HL-60 (cell line): ENCODE data around the gene BRIP1.

ENCODE experiments used
- DNase-seq, 2 experiments: peaks; one replicate each; pipeline ENCODE4 v3.0.0-alpha.2; 2010 to 2020; ENCODE audit warnings: low read depth in 1 of 2, low spot score in 1 of 2
- H3K27ac ChIP-seq: fragments of 250-450 bp; sonication (Bioruptor Pico); replicated peaks from 2 replicates; pipeline ENCODE4 v1.5.1; 2020; ENCODE audit warnings: mild to moderate bottlenecking, moderate library complexity
- H3K27me3 ChIP-seq: fragments of 250-450 bp; sonication (Bioruptor Pico); 2 replicates; pipeline ENCODE4 v1.5.1; 2021; ENCODE audit warnings: mild to moderate bottlenecking, moderate library complexity; ENCODE audit not compliant: insufficient read depth, poor library complexity, severe bottlenecking
- H3K4me3 ChIP-seq: replicated peaks from 2 replicates; pipeline ENCODE4 v1.5.1; 2011; ENCODE audit warnings: mild to moderate bottlenecking, control low read depth, low read length; ENCODE audit not compliant: insufficient read depth
- GABPA ChIP-seq: IDR thresholded peaks from 2 replicates; pipeline ENCODE4 v1.6.1; 2012; ENCODE audit warnings: low read depth
- POLR2AphosphoS5 ChIP-seq: IDR thresholded peaks from 2 replicates; pipeline ENCODE4 v1.6.1; 2012; ENCODE audit warnings: low read depth
- SPI1 ChIP-seq: IDR thresholded peaks from 2 replicates; pipeline ENCODE4 v1.6.1; 2012; ENCODE audit warnings: low read depth, mild to moderate bottlenecking, borderline replicate concordance
- TF ChIP-seq, protein P1 (sequence below): IDR thresholded peaks from 2 replicates; pipeline ENCODE4 v1.6.1; 2012; ENCODE audit warnings: low read depth; ENCODE audit not compliant: insufficient replicate concordance
- TF ChIP-seq, protein P2 (sequence below): IDR thresholded peaks from one replicate; pipeline ENCODE4 v1.5.1; 2011; ENCODE audit warnings: low read length, control low read depth, inconsistent platforms; ENCODE audit not compliant: insufficient read depth

Gene BRIP1

DNA sequence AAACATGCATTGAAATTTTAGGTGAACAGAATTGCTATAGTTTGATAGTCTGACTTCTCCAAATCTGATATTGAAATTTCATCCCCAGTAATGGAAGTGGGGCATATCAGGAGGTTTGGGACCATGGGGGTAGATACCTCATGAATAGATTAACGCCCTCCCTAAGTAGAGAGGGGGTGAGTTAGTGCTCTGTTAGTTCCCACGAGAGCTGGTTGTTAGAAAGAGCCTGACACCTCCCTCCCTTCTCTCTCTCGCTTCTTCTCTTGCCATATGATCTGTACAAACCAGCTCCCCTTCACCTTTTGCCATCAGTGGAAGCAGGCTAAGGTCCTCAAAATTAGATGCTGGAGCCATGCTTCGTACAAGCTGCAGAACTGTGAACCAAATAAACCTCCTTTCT is 78.8 kb downstream of the BRIP1 start:
- no peak for DNase-seq
- no peaks in the 10 kb centered on the region for H3K27me3 ChIP-seq
- no peak overlapping the region for H3K4me3 ChIP-seq
- H3K27ac ChIP-seq = no peak overlapping the region
- TF ChIP-seq, protein P1, sequence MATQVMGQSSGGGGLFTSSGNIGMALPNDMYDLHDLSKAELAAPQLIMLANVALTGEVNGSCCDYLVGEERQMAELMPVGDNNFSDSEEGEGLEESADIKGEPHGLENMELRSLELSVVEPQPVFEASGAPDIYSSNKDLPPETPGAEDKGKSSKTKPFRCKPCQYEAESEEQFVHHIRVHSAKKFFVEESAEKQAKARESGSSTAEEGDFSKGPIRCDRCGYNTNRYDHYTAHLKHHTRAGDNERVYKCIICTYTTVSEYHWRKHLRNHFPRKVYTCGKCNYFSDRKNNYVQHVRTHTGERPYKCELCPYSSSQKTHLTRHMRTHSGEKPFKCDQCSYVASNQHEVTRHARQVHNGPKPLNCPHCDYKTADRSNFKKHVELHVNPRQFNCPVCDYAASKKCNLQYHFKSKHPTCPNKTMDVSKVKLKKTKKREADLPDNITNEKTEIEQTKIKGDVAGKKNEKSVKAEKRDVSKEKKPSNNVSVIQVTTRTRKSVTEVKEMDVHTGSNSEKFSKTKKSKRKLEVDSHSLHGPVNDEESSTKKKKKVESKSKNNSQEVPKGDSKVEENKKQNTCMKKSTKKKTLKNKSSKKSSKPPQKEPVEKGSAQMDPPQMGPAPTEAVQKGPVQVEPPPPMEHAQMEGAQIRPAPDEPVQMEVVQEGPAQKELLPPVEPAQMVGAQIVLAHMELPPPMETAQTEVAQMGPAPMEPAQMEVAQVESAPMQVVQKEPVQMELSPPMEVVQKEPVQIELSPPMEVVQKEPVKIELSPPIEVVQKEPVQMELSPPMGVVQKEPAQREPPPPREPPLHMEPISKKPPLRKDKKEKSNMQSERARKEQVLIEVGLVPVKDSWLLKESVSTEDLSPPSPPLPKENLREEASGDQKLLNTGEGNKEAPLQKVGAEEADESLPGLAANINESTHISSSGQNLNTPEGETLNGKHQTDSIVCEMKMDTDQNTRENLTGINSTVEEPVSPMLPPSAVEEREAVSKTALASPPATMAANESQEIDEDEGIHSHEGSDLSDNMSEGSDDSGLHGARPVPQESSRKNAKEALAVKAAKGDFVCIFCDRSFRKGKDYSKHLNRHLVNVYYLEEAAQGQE = no peak
- no peak for TF ChIP-seq POLR2AphosphoS5
- TF ChIP-seq, protein P2, sequence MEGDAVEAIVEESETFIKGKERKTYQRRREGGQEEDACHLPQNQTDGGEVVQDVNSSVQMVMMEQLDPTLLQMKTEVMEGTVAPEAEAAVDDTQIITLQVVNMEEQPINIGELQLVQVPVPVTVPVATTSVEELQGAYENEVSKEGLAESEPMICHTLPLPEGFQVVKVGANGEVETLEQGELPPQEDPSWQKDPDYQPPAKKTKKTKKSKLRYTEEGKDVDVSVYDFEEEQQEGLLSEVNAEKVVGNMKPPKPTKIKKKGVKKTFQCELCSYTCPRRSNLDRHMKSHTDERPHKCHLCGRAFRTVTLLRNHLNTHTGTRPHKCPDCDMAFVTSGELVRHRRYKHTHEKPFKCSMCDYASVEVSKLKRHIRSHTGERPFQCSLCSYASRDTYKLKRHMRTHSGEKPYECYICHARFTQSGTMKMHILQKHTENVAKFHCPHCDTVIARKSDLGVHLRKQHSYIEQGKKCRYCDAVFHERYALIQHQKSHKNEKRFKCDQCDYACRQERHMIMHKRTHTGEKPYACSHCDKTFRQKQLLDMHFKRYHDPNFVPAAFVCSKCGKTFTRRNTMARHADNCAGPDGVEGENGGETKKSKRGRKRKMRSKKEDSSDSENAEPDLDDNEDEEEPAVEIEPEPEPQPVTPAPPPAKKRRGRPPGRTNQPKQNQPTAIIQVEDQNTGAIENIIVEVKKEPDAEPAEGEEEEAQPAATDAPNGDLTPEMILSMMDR = no peak
- TF ChIP-seq SPI1 = no peak
- no peak for TF ChIP-seq GABPA

DNA sequence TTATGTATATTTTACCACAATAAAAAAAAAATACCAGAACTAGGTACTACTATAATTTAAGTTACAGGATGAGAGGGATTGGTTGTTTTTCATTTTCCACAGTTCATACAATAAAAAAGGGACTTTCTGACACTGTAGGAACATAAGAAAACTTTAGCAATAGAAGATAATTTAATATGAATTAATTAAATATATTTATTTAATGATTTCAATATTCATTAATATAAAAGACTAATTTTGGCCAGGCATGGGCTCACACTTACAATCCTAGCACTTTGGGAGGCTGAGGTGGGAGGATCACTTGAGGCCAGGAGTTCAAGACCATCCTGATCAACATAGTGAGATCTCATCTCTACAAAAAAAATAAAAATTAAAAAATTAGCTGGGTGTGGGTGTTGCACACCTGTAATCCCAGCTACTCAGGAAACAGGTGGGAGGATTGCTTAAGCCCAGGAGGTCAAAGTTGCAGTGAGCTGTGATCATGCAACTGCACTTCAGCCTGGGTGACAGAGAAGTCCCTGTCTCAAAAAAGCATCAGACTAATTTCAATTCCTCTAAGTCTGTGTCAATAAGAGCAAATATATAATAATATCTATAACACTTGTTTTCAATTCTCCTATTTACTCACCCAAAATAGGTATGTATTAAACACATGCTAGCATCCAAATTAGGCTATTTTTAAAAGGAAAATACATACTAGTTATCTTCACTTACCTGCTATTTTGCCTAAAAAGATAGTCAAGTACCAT is 79.6 kb downstream of the BRIP1 start:
- DNase-seq = no peak
- TF ChIP-seq, protein P2 = no peak
- TF ChIP-seq GABPA = no peak
- no peak for TF ChIP-seq POLR2AphosphoS5
- no peak for TF ChIP-seq SPI1
- TF ChIP-seq, protein P1 = no peak
- Histone ChIP-seq H3K4me3 (no peak overlapping the region), H3K27ac (no peak overlapping the region), H3K27me3 (no peaks in the 10 kb centered on the region)

DNA sequence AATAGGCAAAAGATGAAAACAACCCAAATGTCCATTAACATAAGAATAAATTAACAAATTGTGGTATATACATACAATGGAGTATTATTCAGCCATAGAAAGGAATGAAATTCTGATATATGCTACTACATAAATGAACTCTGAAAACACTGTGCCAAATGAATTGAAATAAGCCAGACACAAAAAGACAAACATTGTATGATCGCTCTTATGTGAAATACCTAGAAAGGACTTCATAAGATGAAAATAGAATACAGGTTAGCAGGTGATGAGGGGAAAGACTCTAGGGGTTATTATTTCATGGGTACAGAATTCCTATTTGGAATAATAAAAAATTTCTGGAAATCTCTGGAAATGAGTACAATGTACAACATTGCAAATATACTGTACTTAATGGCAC is 80.2 kb downstream of the BRIP1 start:
- no peaks in the 10 kb centered on the region for H3K27me3 ChIP-seq
- no peak for TF ChIP-seq SPI1
- TF ChIP-seq, protein P2 = no peak
- TF ChIP-seq GABPA = no peak
- TF ChIP-seq POLR2AphosphoS5 = no peak
- DNase-seq = no peak
- H3K27ac ChIP-seq = no peak overlapping the region
- H3K4me3 ChIP-seq = no peak overlapping the region

DNA sequence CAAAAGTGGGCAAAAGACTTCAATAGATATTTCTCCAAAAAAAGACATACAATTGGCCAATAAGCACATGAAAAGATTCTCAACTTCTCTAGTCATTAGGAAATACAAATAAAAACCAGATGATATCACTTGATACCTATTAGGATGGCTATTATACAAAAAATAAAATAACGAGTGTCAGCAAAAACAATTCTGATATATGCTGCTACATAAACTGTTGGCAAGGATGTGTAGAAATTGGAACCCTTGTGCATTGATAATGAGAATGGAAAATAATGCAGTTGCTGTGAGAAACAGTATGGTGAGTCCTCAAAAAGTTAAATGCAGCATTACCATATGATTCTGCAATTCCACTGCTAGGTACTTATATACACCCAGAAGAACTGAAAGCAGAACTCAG is 80.6 kb downstream of the BRIP1 start:
- Histone ChIP-seq H3K27ac (no peak overlapping the region), H3K4me3 (no peak overlapping the region), H3K27me3 (no peaks in the 10 kb centered on the region)
- TF ChIP-seq SPI1 (no peak), GABPA (no peak), POLR2AphosphoS5 (no peak)
- TF ChIP-seq, protein P2 = no peak
- TF ChIP-seq, protein P1 = no peak
- no peak for DNase-seq
